GM12878 (cell line): Measurements from ENCODE around the gene ASCC1. TPM values are rescaled to one million over a fixed set of nuclear protein-coding genes. Genes with fewer than 3 reads are reported as not detected.

Source experiments
- ATAC-seq: fragments of 200-7000 bp; cut with Tn5 transposase; 3 replicates; pipeline ENCODE4 v1.9.1; 2020; ENCODE audit warnings: mild to moderate bottlenecking, moderate library complexity
- BruUV-seq: library from RNA; stranded (reverse); fragments of 400-500 nt; replicated peaks from 2 replicates; lab custom pipeline; 2021; lab: Mats Ljungman, UMichigan
- CTCF ChIA-PET: fragments of 300-600 bp; sonication (Branson Sonifier 250); formaldehyde crosslinking; extraction: SDS; loops from one replicate; lab custom pipeline; 2021; ENCODE audit warnings: inconsistent platforms; lab: Yijun Ruan, JAX
- POLR2A ChIA-PET: fragments of 350-600 bp; formaldehyde crosslinking; extraction: SDS; loops from one replicate; lab custom pipeline; 2021; ENCODE audit warnings: inconsistent platforms; lab: Charles Lee
- RAD21 ChIA-PET: fragments of 300-600 bp; sonication (Branson Sonifier 250); formaldehyde crosslinking; loops from one replicate; lab custom pipeline; 2023; ENCODE audit warnings: antibody characterized with exemption; ENCODE audit not compliant: unreplicated experiment; lab: Charles Lee
- SMC1A ChIA-PET: fragments of 300-600 bp; sonication (Branson Sonifier 250); formaldehyde crosslinking; loops from one replicate; lab custom pipeline; 2023; ENCODE audit not compliant: unreplicated experiment, uncharacterized antibody; lab: Charles Lee
- DNase-seq: peaks from one replicate; pipeline ENCODE4 v3.0.0-alpha.2; 2011; ENCODE audit warnings: low read depth, low spot score
- FAIRE-seq: peaks from 3 replicates; lab custom pipeline; 2011; peaks lifted over from hg19 to GRCh38; lab: Jason Lieb, UNC
- H2AFZ ChIP-seq: 2 replicates; pipeline ENCODE4 v1.6.0; 2011; ENCODE audit warnings: low read depth, low read length, control low read depth; ENCODE audit not compliant: control insufficient read depth
- H3K27ac ChIP-seq: 2 replicates; pipeline ENCODE4 v1.5.1; 2011; ENCODE audit warnings: control low read depth; ENCODE audit not compliant: control insufficient read depth, insufficient read depth
- H3K27me3 ChIP-seq, 2 experiments: replicated peaks in 1 of 2; 2 replicates each; pipeline versions ENCODE4 v1.6.0 to v1.6.1; 2011; ENCODE audit warnings: low read length in 1 of 2; ENCODE audit not compliant: control insufficient read depth in 2 of 2, insufficient read depth in 2 of 2
- H3K36me3 ChIP-seq, 2 experiments: 2 replicates each; pipeline ENCODE4 v1.5.1; 2011; ENCODE audit warnings: low read length in 1 of 2; ENCODE audit not compliant: control insufficient read depth in 2 of 2, insufficient read depth in 2 of 2
- H3K4me1 ChIP-seq: 2 replicates; pipeline ENCODE4 v1.6.1; 2011; ENCODE audit warnings: mild to moderate bottlenecking, low read length, moderate library complexity, mixed read lengths; ENCODE audit not compliant: control insufficient read depth, insufficient read depth
- H3K4me2 ChIP-seq: 2 replicates; pipeline ENCODE4 v1.6.0; 2011; ENCODE audit warnings: control low read depth; ENCODE audit not compliant: control insufficient read depth, insufficient read depth
- H3K4me3 ChIP-seq: fragments of 200-600 bp; sonication (generic); 2 replicates; pipeline ENCODE4 v1.5.1; 2016
- H3K79me2 ChIP-seq: 2 replicates; pipeline ENCODE4 v1.6.0; 2011; ENCODE audit warnings: low read length; ENCODE audit not compliant: control insufficient read depth, insufficient read depth
- H3K9ac ChIP-seq: 2 replicates; pipeline ENCODE4 v1.8.0; 2011; ENCODE audit warnings: low read length, control low read depth, mixed read lengths; ENCODE audit not compliant: control insufficient read depth, insufficient read depth
- H3K9me3 ChIP-seq: replicated peaks from 3 replicates; pipeline ENCODE4 v1.5.1; 2011; ENCODE audit warnings: mild to moderate bottlenecking, low read length; ENCODE audit not compliant: control insufficient read depth, insufficient read depth
- H4K20me1 ChIP-seq: 2 replicates; pipeline ENCODE4 v1.6.0; 2011; ENCODE audit not compliant: control insufficient read depth, insufficient read depth
- ATF7 ChIP-seq: fragments of 450-650 bp; IDR thresholded peaks from 2 replicates; pipeline ENCODE4 v1.6.1; 2016; ENCODE audit warnings: low read depth, mild to moderate bottlenecking
- CHD4 ChIP-seq: fragments of 200-600 bp; sonication (generic); IDR thresholded peaks from 2 replicates; pipeline ENCODE4 v1.6.1; 2016; ENCODE audit warnings: mild to moderate bottlenecking
- FOS ChIP-seq: IDR thresholded peaks from 3 replicates; pipeline ENCODE4 v1.6.1; 2011; ENCODE audit warnings: borderline replicate concordance; ENCODE audit not compliant: insufficient read length; ENCODE audit errors: extremely low read depth
- HDAC2 ChIP-seq: fragments of 200-600 bp; sonication (generic); IDR thresholded peaks from 2 replicates; pipeline ENCODE4 v1.6.1; 2017
- NFYA ChIP-seq: IDR thresholded peaks from 2 replicates; pipeline ENCODE4 v1.6.1; 2011; ENCODE audit warnings: low read depth, mild to moderate bottlenecking, low read length, improper control_type of control experiment, borderline replicate concordance
- POU2F2 ChIP-seq: IDR thresholded peaks from 3 replicates; pipeline ENCODE4 v1.6.1; 2011; ENCODE audit warnings: low read depth, mild to moderate bottlenecking, low read length, borderline replicate concordance
- RAD51 ChIP-seq: fragments of 450-650 bp; IDR thresholded peaks from 2 replicates; pipeline ENCODE4 v1.6.1; 2016; ENCODE audit warnings: moderate library complexity, mild to moderate bottlenecking, inconsistent platforms
- RCOR1 ChIP-seq: conservative IDR thresholded peaks from 2 replicates; pipeline ENCODE4 v1.6.1; 2012; ENCODE audit warnings: low read depth, low read length, improper control_type of control experiment
- SMAD5 ChIP-seq: IDR thresholded peaks from 2 replicates; pipeline ENCODE4 v1.6.1; 2016; ENCODE audit warnings: antibody characterized with exemption, low read depth
- SMC3 ChIP-seq: IDR thresholded peaks from 2 replicates; pipeline ENCODE4 v1.6.1; 2011; ENCODE audit warnings: low read length, improper control_type of control experiment, borderline replicate concordance
- STAT1 ChIP-seq: fragments of 450-650 bp; conservative IDR thresholded peaks from 2 replicates; pipeline ENCODE4 v1.6.1; 2014; ENCODE audit warnings: antibody characterized with exemption, mild to moderate bottlenecking
- ZNF24 ChIP-seq: fragments of 450-650 bp; IDR thresholded peaks from 2 replicates; pipeline ENCODE4 v1.6.1; 2017; ENCODE audit warnings: antibody characterized with exemption, mild to moderate bottlenecking
- ZNF384 ChIP-seq: IDR thresholded peaks from 2 replicates; pipeline ENCODE4 v1.6.1; 2012; ENCODE audit warnings: low read depth, mild to moderate bottlenecking, low read length, improper control_type of control experiment, borderline replicate concordance
- WGBS: methylation state at CpG from one replicate; pipeline ENCODE4 v1.1.6; 2016; ENCODE audit warnings: low lambda C conversion rate; ENCODE audit not compliant: insufficient replicate concordance, insufficient coverage; ENCODE audit errors: missing lambda C conversion rate; 5-methylcytosine and 5-hydroxymethylcytosine counted together
- in situ Hi-C: fragments of 300-500 bp; cut with MboI; formaldehyde crosslinking; loops from 9 replicates; pipeline ENCODE4 v1.14.3; 2018; ENCODE audit warnings: mixed read lengths
- intact Hi-C: fragments of 100-400 bp; cut with micrococcal nuclease; formaldehyde crosslinking; loops from one replicate; pipeline ENCODE4 v1.14.2; 2022; ENCODE audit not compliant: unreplicated experiment
- polyA plus RNA-seq, 11 experiments: library from polyadenylated mRNA; depleted of rRNA in 4 of 11; unstranded in 6 of 11; stranded (reverse) in 5 of 11; fragments of >200 nt; fragmentation: Nextera tagmentation in 4 of 11; fragmentation: Illumina TruSeq in 1 of 11; extraction: Ambion mirVana in 4 of 11; extraction: Trizol in 1 of 11; gene quantifications; 1 replicate in 1 of 11; 2 replicates in 10 of 11; pipeline versions ENCODE4 v1.2.1 to v1.2.3, GENCODE V29; 2011 to 2016; ENCODE audit warnings: inconsistent platforms in 2 of 11, missing spikeins in 2 of 11, low read depth in 1 of 11
- total RNA-seq, 4 experiments: library from RNA; depleted of rRNA in 3 of 4; stranded (reverse); fragments of >200 nt in 3 of 4; fragmentation: Illumina TruSeq in 1 of 4; extraction: Trizol in 1 of 4; gene quantifications; 2 replicates each; pipeline versions ENCODE4 v1.2.1 to v1.2.3, GENCODE V29; 2013 to 2021
- TF ChIP-seq, protein P1 (sequence below): fragments of 450-650 bp; IDR thresholded peaks from 2 replicates; pipeline ENCODE4 v1.6.1; 2018; ENCODE audit warnings: borderline replicate concordance, mild to moderate bottlenecking; ENCODE audit not compliant: partially characterized antibody
- TF ChIP-seq, protein P2 (sequence below): IDR thresholded peaks from 2 replicates; pipeline ENCODE4 v1.6.1; 2011; ENCODE audit warnings: low read depth, low read length, improper control_type of control experiment, borderline replicate concordance
- TF ChIP-seq, protein P3 (sequence below): IDR thresholded peaks from 2 replicates; pipeline ENCODE4 v1.6.1; 2012; ENCODE audit warnings: low read length, inconsistent platforms

The ASCC1 gene
- total and polyA plus RNA-seq, 10 of the 15 experiments (the other 5 are each of a cell fraction or from before 2014, with no cell fraction given) = 23.3 to 80.6 (median 42.8) TPM

DNA sequence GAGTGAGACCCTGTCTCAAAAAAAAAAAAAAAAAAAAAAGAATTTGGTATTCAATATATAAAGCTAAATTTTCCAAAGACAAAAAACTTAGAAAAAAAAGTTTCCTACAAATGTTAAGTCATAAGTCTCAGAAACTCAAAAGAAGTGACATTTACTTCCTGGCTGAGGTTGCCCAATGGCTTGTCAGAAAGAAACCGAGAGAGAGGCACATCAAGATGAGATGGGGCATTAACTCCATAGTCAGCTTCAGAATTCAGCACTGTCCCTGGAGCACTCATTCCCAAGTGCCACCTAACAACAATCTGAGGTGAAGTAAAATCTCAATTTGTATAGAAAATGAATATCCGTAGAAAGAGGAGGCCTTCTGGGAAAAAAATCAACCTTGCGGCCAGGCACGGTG is 120.9 kb downstream of the ASCC1 start (continued):
- TF ChIP-seq, protein P1, sequence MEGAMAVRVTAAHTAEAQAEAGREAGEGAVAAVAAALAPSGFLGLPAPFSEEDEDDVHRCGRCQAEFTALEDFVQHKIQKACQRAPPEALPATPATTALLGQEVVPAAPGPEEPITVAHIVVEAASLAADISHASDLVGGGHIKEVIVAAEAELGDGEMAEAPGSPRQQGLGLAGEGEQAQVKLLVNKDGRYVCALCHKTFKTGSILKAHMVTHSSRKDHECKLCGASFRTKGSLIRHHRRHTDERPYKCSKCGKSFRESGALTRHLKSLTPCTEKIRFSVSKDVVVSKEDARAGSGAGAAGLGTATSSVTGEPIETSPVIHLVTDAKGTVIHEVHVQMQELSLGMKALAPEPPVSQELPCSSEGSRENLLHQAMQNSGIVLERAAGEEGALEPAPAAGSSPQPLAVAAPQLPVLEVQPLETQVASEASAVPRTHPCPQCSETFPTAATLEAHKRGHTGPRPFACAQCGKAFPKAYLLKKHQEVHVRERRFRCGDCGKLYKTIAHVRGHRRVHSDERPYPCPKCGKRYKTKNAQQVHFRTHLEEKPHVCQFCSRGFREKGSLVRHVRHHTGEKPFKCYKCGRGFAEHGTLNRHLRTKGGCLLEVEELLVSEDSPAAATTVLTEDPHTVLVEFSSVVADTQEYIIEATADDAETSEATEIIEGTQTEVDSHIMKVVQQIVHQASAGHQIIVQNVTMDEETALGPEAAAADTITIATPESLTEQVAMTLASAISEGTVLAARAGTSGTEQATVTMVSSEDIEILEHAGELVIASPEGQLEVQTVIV = no peak
- no peak for TF ChIP-seq NFYA
- TF ChIP-seq ATF7 = no peak
- TF ChIP-seq ZNF384 = no peak
- TF ChIP-seq POU2F2 = no peak
- TF ChIP-seq, protein P2, sequence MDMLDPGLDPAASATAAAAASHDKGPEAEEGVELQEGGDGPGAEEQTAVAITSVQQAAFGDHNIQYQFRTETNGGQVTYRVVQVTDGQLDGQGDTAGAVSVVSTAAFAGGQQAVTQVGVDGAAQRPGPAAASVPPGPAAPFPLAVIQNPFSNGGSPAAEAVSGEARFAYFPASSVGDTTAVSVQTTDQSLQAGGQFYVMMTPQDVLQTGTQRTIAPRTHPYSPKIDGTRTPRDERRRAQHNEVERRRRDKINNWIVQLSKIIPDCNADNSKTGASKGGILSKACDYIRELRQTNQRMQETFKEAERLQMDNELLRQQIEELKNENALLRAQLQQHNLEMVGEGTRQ = no peak
- TF ChIP-seq, all 136 proteins: peak for 0

DNA sequence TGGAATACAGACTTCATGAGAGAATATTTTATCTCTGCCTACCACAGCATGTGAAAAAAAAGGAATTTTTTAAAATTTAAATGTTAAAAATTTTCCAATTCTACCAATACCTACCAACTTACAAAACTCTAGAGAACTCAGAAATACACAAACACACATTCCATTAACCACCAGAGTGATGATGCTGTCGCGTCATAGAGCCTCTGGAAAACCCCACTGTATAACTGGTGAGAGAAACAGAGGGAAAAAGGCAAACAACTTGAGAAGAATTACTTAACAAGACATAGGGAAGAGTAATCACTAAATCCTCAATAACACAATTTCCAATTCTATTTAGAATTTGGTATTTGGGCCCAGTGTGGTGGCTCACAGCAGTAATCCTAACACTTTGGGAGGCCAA is 121.5 kb downstream of the ASCC1 start:
- Histone ChIP-seq H3K36me3 (peaks cover 0 to 10% of the 10 kb centered on the region in 2 experiments; a peak in 3 of 4 replicates), H3K9ac (no peak overlapping the region), H3K4me2 (no peak overlapping the region), H3K4me3 (no peak overlapping the region), H4K20me1 (no peaks in the 10 kb centered on the region), H3K4me1 (no peaks in the 10 kb centered on the region), H3K9me3 (no peaks in the 10 kb centered on the region), H3K79me2 (no peaks in the 10 kb centered on the region), H3K27me3 (no peaks in the 10 kb centered on the region)
- POLR2A ChIA-PET = no interaction called here
- CTCF ChIA-PET = interaction anchor here (1.2 to 1.4 kb wide), 2 partner anchors 33 to 46 kb away, joined by 4 to 7 read pairs; no protein-coding TSS in a partner anchor
- SMC1A ChIA-PET = interaction anchor here (0.6 to 1.6 kb wide), 3 partner anchors 14 to 46 kb away, joined by 3 to 5 read pairs (median 4); no protein-coding TSS in a partner anchor
- in situ Hi-C loops = no loop called here
- FAIRE-seq (no peak), DNase-seq (no peak)
- intact Hi-C loops = no loop called here
- BruUV-seq = no TSS peak
- TF ChIP-seq RCOR1 (no peak), SMAD5 (no peak), ZNF24 (no peak), CHD4 (no peak), HDAC2 (no peak), FOS (no peak), STAT1 (no peak), RAD51 (no peak), SMC3 (no peak), ATF7 (no peak)
- TF ChIP-seq, protein P3, sequence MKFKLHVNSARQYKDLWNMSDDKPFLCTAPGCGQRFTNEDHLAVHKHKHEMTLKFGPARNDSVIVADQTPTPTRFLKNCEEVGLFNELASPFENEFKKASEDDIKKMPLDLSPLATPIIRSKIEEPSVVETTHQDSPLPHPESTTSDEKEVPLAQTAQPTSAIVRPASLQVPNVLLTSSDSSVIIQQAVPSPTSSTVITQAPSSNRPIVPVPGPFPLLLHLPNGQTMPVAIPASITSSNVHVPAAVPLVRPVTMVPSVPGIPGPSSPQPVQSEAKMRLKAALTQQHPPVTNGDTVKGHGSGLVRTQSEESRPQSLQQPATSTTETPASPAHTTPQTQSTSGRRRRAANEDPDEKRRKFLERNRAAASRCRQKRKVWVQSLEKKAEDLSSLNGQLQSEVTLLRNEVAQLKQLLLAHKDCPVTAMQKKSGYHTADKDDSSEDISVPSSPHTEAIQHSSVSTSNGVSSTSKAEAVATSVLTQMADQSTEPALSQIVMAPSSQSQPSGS = no peak
- TF ChIP-seq, all 136 proteins: peak for 0
- ATAC-seq = no peak
- RAD21 ChIA-PET = interaction anchor here (0.5 to 0.8 kb wide), 2 partner anchors 73 to 110 kb away, joined by 3 to 4 read pairs; no protein-coding TSS in a partner anchor
- Histone ChIP-seq H2AFZ (no peak overlapping the region), H3K27ac (no peak overlapping the region)
- WGBS = 100% methylated on average over 2 of the region's 2 CpGs
